T1000 (cell line): ENCODE data around the gene HTR3B.

Experiments used
- DNase-seq: peaks from one replicate; lab custom pipeline; 2025; ENCODE audit warnings: mixed read lengths; lab: John Stamatoyannopoulos, UW

The HTR3B gene

GRCh38 chr11:113991170-113991569, 86.6 kb downstream of the HTR3B start:
- DNase-seq: no peak

GRCh38 chr11:113991718-113992458, 87.3 kb downstream of the HTR3B start:
- no peak for DNase-seq

GRCh38 chr11:113992459-113993110, 88.0 kb downstream of the HTR3B start:
- no peak for DNase-seq

DNA sequence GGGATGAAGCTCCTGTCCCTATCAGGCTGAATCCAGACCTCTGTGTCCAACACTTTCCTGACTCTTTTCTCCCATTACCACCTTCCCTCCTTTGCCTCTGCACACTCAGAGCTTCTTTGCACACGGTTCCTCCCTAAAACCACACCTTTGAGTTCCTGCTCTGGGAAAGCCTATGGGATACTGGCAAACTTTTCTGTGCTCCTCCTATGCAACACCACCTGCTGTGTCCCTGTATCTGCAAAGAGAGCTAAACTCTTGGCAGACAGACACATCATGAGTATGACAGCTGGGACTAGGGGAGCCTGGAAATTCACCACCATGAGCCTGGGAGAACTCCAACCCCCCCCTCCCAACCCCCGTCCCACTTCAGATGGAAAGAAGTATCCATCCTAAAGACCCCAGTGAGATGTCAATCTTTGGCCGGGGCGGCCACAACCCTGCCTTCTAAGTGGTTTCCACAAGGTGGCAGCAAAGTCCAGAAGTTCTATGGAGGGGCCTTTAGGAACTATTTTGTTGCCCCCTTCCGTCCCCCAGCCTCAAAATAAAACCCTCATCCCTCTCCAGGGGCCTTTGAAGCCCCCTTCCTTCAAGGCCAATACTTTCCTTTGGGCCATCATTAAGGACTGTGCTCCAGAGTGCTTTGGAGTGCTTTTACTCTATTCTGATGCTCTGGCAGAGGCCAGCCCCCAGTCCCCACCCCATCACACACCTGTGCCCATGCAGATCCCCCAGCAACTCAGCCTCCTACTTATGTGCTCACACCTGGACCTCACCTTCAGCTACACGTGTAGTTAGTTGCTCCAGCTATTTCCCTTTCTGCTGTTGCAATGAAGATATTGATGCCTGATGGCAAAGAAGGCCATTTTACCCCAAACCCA, 89.7 kb downstream of the HTR3B start:
- no peak for DNase-seq
